ENCODE results near the gene PIK3R5.

The PIK3R5 gene

DNA sequence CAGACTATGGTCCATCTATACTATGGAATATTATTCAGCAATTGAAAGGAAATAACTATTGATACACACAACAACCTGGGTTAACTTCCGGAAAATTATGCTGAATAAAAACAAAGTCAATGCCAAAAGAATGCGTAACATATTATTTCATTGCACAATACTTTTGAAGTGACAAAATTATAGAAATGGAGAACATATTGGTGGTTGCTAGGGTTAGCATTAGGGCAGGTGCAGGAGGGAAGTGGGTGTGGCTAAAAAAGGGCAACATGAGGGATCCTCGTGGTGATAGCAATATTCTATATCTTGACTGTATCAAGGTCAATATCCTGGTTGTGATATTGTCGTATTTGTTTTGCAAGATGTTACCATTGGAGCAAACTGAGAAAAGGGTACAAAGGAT, 34.9 kb downstream of the PIK3R5 start:
- TF ChIP-seq, protein P1, sequence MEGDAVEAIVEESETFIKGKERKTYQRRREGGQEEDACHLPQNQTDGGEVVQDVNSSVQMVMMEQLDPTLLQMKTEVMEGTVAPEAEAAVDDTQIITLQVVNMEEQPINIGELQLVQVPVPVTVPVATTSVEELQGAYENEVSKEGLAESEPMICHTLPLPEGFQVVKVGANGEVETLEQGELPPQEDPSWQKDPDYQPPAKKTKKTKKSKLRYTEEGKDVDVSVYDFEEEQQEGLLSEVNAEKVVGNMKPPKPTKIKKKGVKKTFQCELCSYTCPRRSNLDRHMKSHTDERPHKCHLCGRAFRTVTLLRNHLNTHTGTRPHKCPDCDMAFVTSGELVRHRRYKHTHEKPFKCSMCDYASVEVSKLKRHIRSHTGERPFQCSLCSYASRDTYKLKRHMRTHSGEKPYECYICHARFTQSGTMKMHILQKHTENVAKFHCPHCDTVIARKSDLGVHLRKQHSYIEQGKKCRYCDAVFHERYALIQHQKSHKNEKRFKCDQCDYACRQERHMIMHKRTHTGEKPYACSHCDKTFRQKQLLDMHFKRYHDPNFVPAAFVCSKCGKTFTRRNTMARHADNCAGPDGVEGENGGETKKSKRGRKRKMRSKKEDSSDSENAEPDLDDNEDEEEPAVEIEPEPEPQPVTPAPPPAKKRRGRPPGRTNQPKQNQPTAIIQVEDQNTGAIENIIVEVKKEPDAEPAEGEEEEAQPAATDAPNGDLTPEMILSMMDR (IDR thresholded peaks at IDR 0.05; ENCODE audit: low read depth, low read length) = no peak
- no peak overlapping the region for H3K4me3 ChIP-seq (ENCODE audit: low read depth, low read length)

- TF ChIP-seq, protein P1 (IDR thresholded peaks at IDR 0.05; ENCODE audit: low read depth, low read length) = no peak
These were observed 37.2 kb downstream of the PIK3R5 start for GRCh38 chr17:8928347-8928746.

GRCh38 chr17:8927395-8927794, 38.1 kb downstream of the PIK3R5 start:
- TF ChIP-seq, protein P1 (IDR thresholded peaks at IDR 0.05; ENCODE audit: low read depth, low read length) = no peak

More at GRCh38 chr17:8928347-8928746, 37.2 kb downstream of the PIK3R5 start:
- H3K4me3 ChIP-seq (ENCODE audit: low read depth, low read length) = no peak overlapping the region

GRCh38 chr17:8925808-8926207, 39.7 kb downstream of the PIK3R5 start:
- TF ChIP-seq, protein P1 (IDR thresholded peaks at IDR 0.05; ENCODE audit: low read depth, low read length) = no peak
- H3K4me3 ChIP-seq (ENCODE audit: low read depth, low read length) = no peak overlapping the region

More at GRCh38 chr17:8927395-8927794, 38.1 kb downstream of the PIK3R5 start:
- H3K4me3 ChIP-seq (ENCODE audit: low read depth, low read length) = no peak overlapping the region

DNA sequence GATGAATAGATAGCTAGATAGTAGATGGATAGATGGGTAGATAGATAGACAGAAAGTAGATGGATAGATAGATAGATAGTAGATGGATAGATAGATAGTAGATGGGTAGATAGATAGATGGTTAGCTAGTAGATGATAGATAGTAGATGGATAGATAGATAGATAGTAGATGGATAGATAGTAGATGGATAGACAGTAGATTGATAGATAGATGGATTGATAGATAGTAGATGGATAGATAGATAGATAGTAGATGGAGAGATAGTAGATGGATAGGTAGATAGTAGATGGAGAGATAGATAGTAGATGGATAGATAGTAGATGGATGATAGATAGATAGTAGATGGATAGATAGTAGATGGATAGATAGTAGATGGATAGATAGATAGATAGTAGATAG, 40.4 kb downstream of the PIK3R5 start:
- H3K4me3 ChIP-seq (ENCODE audit: low read depth, low read length) = no peak overlapping the region
- TF ChIP-seq, protein P1 (IDR thresholded peaks at IDR 0.05; ENCODE audit: low read depth, low read length) = no peak

GRCh38 chr17:8924595-8924994, 40.9 kb downstream of the PIK3R5 start:
- H3K4me3 ChIP-seq (ENCODE audit: low read depth, low read length) = no peak overlapping the region
- TF ChIP-seq, protein P1 (IDR thresholded peaks at IDR 0.05; ENCODE audit: low read depth, low read length) = no peak

DNA sequence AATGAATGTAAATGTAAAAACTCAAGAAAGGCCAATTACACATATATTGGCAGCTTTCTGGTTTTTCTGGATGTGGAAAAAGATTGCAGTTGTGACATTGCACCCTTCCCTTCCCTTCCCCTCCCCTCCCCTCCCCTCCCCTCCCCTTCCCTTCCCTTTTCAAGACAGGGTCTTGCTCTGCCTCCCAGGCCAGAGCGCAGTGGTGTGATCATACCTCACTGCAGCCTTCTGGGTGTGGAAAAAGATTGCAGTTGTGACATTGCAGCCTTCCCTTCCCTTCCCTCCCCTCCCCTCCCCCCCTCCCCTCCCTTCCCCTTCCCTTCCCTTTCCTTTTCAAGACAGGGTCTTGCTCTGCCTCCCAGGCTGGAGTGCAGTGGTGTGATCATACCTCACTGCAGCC, 41.7 kb downstream of the PIK3R5 start:
- TF ChIP-seq, protein P1 (IDR thresholded peaks at IDR 0.05; ENCODE audit: low read depth, low read length) = no peak
- H3K4me3 ChIP-seq (ENCODE audit: low read depth, low read length) = no peak overlapping the region

All from WI38 (cell line).